WTC11 (cell line): ENCODE results near the gene SIAE. TPM values are rescaled to one million over a fixed set of nuclear protein-coding genes. Genes with fewer than 3 reads are reported as not detected.

Experiments used
- ARID4B ChIP-seq: sonication (generic); formaldehyde crosslinking; IDR thresholded peaks from 2 replicates; pipeline ENCODE4 v1.8.0; 2023; ENCODE audit warnings: missing genetic modification reagents, mild to moderate bottlenecking, borderline replicate concordance
- ATF1 ChIP-seq: sonication (generic); formaldehyde crosslinking; IDR thresholded peaks from 2 replicates; pipeline ENCODE4 v1.8.1; 2023; ENCODE audit warnings: mild to moderate bottlenecking, moderate library complexity, missing genetic modification reagents
- E2F5 ChIP-seq: sonication (generic); formaldehyde crosslinking; IDR thresholded peaks from 2 replicates; pipeline ENCODE4 v1.8.1; 2022; ENCODE audit warnings: mild to moderate bottlenecking, moderate library complexity, missing genetic modification reagents
- ETV6 ChIP-seq: sonication (generic); formaldehyde crosslinking; IDR thresholded peaks from 2 replicates; pipeline ENCODE4 v1.8.1; 2022; ENCODE audit warnings: mild to moderate bottlenecking, missing genetic modification reagents
- FOXP1 ChIP-seq: sonication (generic); formaldehyde crosslinking; IDR thresholded peaks from 2 replicates; pipeline ENCODE4 v1.8.0; 2022; ENCODE audit warnings: missing genetic modification reagents, mild to moderate bottlenecking, moderate library complexity, borderline replicate concordance
- GABPB1 ChIP-seq: sonication (generic); formaldehyde crosslinking; IDR thresholded peaks from 2 replicates; pipeline ENCODE4 v1.8.1; 2023; ENCODE audit warnings: mild to moderate bottlenecking, missing genetic modification reagents
- HMGXB4 ChIP-seq: sonication (generic); formaldehyde crosslinking; IDR thresholded peaks from 2 replicates; pipeline ENCODE4 v1.8.1; 2023; ENCODE audit warnings: mild to moderate bottlenecking, moderate library complexity, missing genetic modification reagents
- NFE2L1 ChIP-seq: sonication (generic); formaldehyde crosslinking; IDR thresholded peaks from 2 replicates; pipeline ENCODE4 v1.8.1; 2023; ENCODE audit warnings: missing genetic modification reagents
- PRRX2 ChIP-seq: fragments of 250-450 bp; sonication (Bioruptor Pico); IDR thresholded peaks from 2 replicates; pipeline ENCODE4 v1.8.0; 2021; ENCODE audit warnings: mild to moderate bottlenecking
- SP1 ChIP-seq: sonication (generic); formaldehyde crosslinking; conservative IDR thresholded peaks from 2 replicates; pipeline ENCODE4 v1.8.1; 2022; ENCODE audit warnings: missing genetic modification reagents
- TCF7 ChIP-seq: sonication (generic); formaldehyde crosslinking; IDR thresholded peaks from 2 replicates; pipeline ENCODE4 v1.8.0; 2022; ENCODE audit warnings: mild to moderate bottlenecking, low read depth, missing genetic modification reagents, moderate library complexity
- TEAD1 ChIP-seq: sonication (generic); formaldehyde crosslinking; IDR thresholded peaks from 2 replicates; pipeline ENCODE4 v1.8.0; 2022; ENCODE audit warnings: mild to moderate bottlenecking, missing genetic modification reagents
- TEAD4 ChIP-seq: sonication (generic); formaldehyde crosslinking; IDR thresholded peaks from 2 replicates; pipeline ENCODE4 v1.8.0; 2022; ENCODE audit warnings: mild to moderate bottlenecking, missing genetic modification reagents
- USF1 ChIP-seq: sonication (generic); formaldehyde crosslinking; IDR thresholded peaks from 2 replicates; pipeline ENCODE4 v1.8.0; 2022; ENCODE audit warnings: mild to moderate bottlenecking, missing genetic modification reagents
- ZNF138 ChIP-seq: sonication (generic); formaldehyde crosslinking; conservative IDR thresholded peaks from 2 replicates; pipeline ENCODE4 v1.8.1; 2022; ENCODE audit warnings: mild to moderate bottlenecking, moderate library complexity, missing genetic modification reagents
- ZNF263 ChIP-seq: sonication (generic); formaldehyde crosslinking; IDR thresholded peaks from 2 replicates; pipeline ENCODE4 v1.8.1; 2022; ENCODE audit warnings: low read depth, mild to moderate bottlenecking, moderate library complexity, missing genetic modification reagents
- ZNF532 ChIP-seq: fragments of 250-450 bp; sonication (Bioruptor Pico); IDR thresholded peaks from 2 replicates; pipeline ENCODE4 v1.9.0; 2021; ENCODE audit warnings: mild to moderate bottlenecking, borderline replicate concordance
- ZNF671 ChIP-seq: fragments of 250-450 bp; sonication (Bioruptor Pico); IDR thresholded peaks from 2 replicates; pipeline ENCODE4 v1.8.0; 2021; ENCODE audit warnings: mild to moderate bottlenecking
- total RNA-seq: library from RNA; stranded (reverse); gene quantifications from 3 replicates; pipeline ENCODE4 v1.2.3, GENCODE V29; 2021

SIAE gene
- total RNA-seq, 1 experiment from 2014 or later, result 4.9 TPM

GRCh38 chr11:124622531-124623451 lies 50.7 kb downstream of the SIAE start, which contains the start of gene TBRG1 (continued):
- 0 out of 2 replicates have a peak, but pooled peaks have one; percentile 39 for TF ChIP-seq ARID4B (CRISPR knock-in tag)
- peak; percentile 97 for TF ChIP-seq ETV6 (CRISPR knock-in tag)
- TF ChIP-seq ZNF263 (CRISPR knock-in tag), result no peak
- peak; percentile 19; the same call in 1 of the 2 replicates for TF ChIP-seq USF1 (CRISPR knock-in tag)
- 0 out of 2 replicates have a peak, but pooled peaks have one; percentile 10 for TF ChIP-seq TEAD1
- peak; percentile 65; the same call in 1 of the 2 replicates for TF ChIP-seq FOXP1 (CRISPR knock-in tag)
- TF ChIP-seq NFE2L1 (CRISPR knock-in tag), result peak; percentile 39; the same call in 1 of the 2 replicates
- no peak for TF ChIP-seq PRRX2
- TF ChIP-seq ZNF671 (CRISPR knock-in tag), result no peak
- 0 out of 2 replicates have a peak, but pooled peaks have one; percentile 52 for TF ChIP-seq E2F5 (CRISPR knock-in tag)
- TF ChIP-seq GABPB1 (CRISPR knock-in tag), result peak; percentile 76
- TF ChIP-seq HMGXB4 (CRISPR knock-in tag), result peak; percentile 7; the same call in 1 of the 2 replicates
- TF ChIP-seq ATF1 (CRISPR knock-in tag), result no peak
- TF ChIP-seq TEAD4 (CRISPR knock-in tag), result no peak
- TF ChIP-seq ZNF532 (CRISPR knock-in tag), result 0 out of 2 replicates have a peak, but pooled peaks have one; percentile 45
- peak; percentile 62 for TF ChIP-seq SP1 (CRISPR knock-in tag)
- no peak for TF ChIP-seq ZNF138 (CRISPR knock-in tag)
- TF ChIP-seq TCF7 (CRISPR knock-in tag), result no peak
